G401 (cell line): ENCODE results near the gene PC. TPM values are rescaled to one million over a fixed set of nuclear protein-coding genes. Genes with fewer than 3 reads are reported as not detected.

Source experiments
- DNase-seq: peaks from one replicate; pipeline ENCODE4 v3.0.0-alpha.2; 2015; ENCODE audit warnings: low spot score
- in situ Hi-C: cut with HindIII; loops from 2 replicates; pipeline ENCODE4 v1.10.0; 2016; ENCODE audit warnings: low sequenced_read_pairs, mixed read lengths
- total RNA-seq: library from RNA; depleted of rRNA; stranded (reverse); fragments of >200 nt; shearing (Covaris generic); gene quantifications from 2 replicates; pipeline ENCODE4 v1.2.3, GENCODE V29; 2014

Gene PC
- total RNA-seq, 1 experiment from 2014 or later: 93.9 TPM

DNA sequence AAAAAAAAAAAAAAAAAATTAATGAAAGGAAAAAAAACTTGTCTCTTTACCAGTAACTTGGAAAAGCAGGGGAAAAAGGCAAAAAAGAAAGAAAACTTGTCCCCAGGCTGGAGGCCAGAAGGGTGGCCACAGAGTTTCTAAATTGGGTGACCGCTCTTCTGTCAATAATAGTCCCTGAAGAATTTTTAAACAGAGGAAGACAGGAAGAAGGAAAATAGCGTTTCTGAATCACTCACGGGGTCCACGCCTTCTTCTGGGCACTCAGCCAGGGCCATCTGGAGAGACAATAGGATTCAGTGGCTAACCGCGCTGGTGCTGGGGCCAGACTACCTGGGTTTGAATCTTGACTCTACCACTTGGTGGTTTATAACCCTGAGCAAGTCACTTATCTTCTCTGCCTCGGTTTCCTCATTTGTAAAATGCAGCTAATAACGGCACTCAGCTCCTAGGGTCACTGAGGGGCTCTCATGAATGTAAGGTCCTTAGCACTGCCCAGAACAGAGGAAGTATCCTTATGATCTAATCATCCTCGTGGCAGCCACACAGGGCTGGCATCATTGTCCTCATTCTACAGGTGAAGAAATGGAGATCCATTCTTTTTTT lies 23.9 kb upstream of the PC start:
- in situ Hi-C loops: no loop called here
- peak; percentile 83 for DNase-seq

DNA sequence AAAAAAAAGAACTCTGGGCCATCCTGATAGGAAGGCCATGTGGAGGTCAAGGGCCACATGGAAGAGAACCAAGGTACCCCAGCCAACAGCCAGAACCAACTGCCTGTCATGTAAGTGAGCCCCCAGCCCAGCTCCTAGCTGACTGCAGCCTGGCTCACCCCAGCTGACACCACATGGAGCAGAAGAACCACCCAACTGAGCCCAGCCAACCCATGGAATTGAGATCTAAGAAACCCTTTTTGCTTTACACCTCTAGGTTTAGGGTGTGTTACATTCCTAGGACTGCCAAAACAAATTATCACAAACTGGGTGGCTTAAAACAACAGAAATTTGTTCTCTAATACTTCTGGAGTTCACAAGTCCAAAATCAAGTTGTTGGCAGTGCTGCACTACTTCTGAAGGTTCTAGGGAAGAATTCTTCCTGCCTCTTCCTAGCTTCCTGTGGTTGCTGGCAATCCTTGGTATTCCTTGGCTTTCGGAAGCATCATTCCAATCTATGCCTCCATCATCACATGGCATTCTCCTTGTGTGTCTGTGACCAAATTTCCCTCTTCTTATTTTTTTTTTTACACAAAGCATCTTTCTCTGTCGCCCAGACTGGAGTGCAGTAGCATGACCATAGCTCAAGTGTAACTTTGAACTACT lies 21.3 kb upstream of the PC start:
- no peak for DNase-seq
- in situ Hi-C loops: no loop called here

DNA sequence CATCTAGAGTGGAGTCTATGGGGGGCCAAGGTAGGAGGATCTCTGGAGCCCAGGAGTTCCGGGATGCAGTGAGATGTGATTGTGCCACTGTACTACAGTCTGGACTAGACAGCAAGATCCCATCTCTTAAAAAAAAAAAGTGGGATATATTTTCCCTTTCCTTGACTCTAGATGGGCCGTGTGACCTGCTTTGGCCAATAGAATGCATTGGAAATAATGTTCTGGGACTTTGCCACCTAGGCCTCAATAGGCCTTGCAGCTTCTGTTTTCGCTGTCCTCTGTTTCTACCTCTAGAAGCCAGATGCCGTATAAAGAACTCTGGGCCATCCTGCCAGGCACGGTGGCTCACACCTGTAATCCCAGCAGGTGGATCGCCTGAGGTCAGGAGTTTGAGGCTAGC lies 20.5 kb upstream of the PC start:
- no peak for DNase-seq
- in situ Hi-C loops: no loop called here

DNA sequence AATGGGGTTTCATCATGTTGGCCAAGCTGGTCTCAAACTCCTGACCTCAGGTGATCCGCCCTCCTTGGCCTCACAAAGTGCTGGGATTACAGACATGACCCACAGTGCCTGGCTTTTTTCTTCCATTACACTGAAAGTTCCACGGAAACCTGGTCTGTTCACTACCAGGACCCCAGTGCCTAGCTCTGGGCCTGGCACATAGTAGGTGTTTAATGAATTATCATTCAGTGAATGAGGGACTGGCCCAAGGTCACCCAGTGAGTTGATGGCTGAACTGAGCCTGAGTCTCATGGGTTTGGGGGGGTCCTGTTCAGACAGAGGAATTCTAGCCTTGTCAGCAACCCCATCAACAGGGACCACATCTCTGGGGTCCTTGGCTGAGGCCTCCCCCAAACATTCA lies 20.0 kb upstream of the PC start:
- no peak for DNase-seq
- in situ Hi-C loops: no loop called here

DNA sequence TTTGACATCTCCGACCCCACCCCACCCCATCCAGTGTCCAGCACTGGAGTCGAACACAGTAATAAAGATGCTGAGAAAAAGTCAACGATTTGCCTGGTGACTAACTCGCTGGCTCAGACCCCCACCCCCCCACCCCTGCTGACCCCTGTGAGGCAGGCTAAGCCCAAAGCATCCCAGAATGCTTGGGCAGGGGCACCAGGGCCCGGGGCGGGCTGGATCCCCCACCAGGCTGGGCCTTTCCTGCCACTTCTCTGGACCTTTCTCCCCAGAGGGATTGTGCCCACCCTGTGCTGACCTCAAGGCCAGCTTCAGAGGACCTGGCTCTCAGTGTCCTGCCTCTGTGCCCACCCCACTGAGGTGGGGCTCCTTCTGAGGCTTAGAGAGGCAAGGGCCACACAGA lies 18.7 kb upstream of the PC start:
- DNase-seq: no peak
- in situ Hi-C loops: no loop called here

DNA sequence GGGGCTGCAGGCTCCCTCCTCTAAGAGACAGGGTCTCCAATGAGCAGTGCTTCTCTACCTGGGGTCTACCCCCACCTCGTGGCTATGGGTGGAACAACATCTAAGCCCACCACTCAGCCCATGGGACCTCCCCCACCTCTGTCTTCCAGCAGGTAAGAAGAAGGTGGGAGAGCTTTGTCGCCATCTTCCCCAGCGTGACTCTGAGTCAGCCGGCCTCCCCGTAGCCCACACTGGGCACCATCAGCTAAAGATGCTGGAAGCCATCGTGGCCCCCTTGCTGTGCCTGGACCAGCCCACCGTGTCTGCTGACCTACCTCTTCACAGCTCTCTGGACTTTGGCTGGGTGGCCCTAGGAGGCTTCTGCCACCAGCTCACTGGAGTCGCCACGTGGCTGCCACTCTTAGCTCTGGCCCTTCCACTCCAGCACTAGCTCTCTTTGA lies 17.9 kb upstream of the PC start:
- in situ Hi-C loops: no loop called here
- no peak for DNase-seq

DNA sequence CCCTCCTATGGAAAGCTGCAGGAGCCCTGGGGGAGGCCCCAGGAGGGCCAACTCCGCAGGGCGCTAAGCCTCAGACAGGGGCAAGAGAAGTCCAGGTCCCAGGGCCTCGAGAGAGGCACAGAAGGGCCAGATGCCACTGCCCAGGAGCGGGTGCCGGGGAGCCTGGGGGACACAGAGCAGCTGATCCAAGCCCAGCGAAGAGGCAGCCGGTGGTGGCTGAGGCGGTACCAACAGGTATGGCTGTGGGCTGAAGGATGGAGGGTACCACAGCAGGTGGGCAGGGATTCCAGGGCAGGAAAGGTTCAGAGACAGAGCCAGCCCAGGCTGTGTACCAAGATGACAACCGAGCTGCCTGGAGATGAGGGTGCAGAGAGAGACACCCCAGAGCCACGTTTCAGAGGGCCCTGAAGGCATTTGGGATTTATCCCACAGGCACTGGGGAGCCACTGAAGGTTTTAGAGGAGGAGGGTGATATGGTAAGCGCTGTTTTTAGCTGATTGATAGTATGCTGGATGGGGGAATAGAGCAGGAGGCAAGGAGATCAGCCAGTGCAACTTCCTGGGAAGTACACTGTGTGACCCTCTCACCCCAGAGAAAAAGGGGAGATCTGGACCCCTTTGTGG lies 17.3 kb upstream of the PC start:
- in situ Hi-C loops: no loop called here
- no peak for DNase-seq

DNA sequence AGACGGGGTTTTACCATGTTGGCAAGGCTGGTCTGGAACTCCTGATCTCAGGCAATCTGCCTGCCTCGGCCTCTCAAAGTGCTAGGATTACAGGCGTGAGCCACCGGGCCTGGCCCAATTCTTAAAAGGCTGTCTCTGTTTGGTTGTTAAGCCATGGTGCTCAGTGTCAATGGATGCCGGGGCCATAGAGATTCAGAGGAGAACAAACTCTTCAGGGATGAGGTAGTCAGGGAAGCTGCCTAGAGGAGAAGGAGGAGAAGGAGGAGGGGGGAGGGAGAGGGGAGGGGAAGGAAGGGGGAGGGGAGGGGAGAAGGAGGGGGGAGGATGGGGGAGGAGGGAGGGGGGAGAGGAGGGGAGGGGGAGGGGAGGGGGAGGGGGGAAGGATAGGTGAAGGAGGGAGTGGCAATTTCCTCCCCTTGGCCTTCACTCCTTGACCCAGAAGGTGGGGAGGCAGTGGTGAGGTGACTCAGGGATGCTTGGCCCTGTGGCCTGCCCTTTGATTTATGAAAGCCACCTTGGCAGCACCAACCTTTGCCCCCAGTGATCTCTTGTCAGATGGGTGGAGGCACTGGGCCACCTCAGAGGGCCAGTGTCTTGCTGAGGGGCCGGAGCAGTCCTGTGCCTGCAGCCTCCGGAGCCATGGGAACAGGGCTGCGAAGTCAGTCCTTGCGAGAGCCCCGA lies 16.7 kb upstream of the PC start, which contains the start of gene C11orf86:
Gene C11orf86, plus strand, starts transcription at position 581 of the 681 bp plus-strand sequence. Its CDS starts 59 bp downstream, at position 640.
- in situ Hi-C loops: loop anchor here (5.0 kb wide), 1 partner anchor 48 kb away; no protein-coding TSS in a partner anchor
- DNase-seq: no peak

DNA sequence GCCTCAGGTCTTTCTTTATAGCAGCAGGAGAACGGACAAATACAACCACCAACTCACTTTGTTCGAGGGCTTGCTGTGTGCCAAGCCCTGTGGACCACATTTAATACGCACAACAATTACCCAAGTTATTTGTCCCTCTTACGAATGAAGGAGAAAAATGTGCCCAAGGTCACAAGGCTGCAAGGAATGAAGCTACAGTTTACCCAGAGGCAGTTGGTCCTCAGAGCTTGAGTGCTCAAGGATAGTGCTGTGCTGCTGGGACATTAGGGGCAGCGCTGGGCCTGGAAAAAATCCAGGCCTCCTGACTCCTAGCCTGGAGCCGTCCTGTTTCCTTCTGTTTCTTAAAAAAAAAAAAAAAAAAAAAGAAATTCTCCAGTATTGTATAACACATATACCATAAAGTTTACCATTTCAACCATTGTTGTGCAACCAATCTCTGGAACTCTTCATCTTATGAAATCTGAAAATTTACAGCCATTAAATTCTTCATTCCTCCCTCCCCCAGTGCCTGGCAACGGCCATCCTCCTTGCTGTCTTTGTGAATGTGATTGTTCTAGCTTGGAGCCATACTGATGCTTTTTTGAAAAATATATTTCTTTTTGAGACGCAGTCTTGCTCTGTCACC lies 15.9 kb upstream of the PC start:
- DNase-seq: no peak
- in situ Hi-C loops: loop anchor here (5.0 kb wide), 1 partner anchor 47 kb away; no protein-coding TSS in a partner anchor

DNA sequence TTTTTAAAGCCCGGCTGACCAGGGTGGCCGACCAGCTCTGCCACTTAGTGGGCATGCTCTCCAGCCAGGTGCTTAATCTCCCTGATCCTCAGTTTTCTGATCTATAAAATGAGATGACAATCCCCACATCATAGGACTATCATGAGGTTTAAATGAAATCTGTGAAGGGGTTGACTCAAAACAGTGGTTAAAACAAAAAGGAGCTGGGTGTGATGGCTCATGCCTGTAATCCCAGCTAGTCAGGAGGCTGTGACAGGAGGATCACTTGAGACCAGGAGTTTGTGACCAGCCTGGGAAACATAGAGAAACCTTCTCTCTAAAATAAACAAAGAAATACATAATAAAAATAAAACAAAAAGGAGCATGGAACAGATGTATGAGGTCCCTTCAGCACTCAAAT lies 13.3 kb upstream of the PC start:
- in situ Hi-C loops: loop anchor here (5.0 kb wide), 1 partner anchor 44 kb away; no protein-coding TSS in a partner anchor
- DNase-seq: no peak

DNA sequence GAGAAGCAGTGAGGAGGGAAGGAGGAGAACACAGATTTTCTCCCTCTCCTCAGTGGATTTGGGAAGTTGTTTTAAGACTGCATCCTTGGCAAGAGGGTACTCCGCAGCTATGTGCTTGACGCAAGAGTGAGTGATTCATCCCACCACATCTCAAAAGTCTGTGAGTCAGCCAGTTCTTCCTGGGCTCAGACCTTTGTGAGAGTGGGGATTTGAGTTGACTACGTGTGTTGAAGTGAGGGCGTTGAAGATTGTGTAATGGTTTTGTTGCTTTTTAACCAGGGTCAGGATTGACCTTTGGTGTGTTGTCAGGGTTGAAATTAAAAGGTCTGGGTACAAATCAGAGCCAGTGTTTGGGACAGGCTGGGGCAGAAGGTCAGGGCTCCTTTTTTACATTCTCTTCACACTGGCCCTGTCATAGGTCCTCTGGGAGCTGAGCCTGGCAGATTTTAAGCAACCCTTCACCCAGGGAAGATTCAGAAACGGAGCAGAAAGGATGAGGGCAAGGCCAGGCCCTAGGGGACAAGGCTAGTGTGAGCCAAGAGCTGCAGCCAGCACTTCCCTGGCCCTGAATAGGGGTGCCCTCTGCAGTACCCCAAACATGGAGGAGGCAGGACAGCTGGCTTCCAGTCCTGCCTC lies 12.7 kb upstream of the PC start:
- DNase-seq: no peak

DNA sequence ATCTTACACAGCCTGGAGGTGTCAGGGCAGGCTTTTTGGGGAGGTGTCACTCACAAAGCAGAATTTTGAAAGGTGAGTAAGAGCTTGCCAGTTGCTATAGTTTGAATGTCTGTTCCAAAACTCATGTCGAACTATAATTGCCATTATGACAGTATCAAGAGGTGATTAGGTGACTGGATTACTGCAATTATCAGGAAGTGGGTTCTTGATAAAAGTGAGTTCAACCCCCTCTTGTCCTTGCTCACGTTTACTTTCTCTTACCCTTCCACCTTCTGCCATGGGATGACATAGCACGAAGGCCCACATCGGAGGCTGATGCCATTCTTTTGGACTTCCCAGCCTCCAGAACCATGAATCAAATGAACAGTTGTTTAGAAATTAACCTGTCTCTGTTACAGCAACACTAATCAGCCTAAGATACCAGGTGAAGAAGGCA lies 12.2 kb upstream of the PC start:
- no peak for DNase-seq
- in situ Hi-C loops: loop anchor here (5.0 kb wide), 1 partner anchor 43 kb away; no protein-coding TSS in a partner anchor

More for the DNA sequence above, 12.7 kb upstream of the PC start:
- in situ Hi-C loops: loop anchor here (5.0 kb wide), 1 partner anchor 44 kb away; no protein-coding TSS in a partner anchor

DNA sequence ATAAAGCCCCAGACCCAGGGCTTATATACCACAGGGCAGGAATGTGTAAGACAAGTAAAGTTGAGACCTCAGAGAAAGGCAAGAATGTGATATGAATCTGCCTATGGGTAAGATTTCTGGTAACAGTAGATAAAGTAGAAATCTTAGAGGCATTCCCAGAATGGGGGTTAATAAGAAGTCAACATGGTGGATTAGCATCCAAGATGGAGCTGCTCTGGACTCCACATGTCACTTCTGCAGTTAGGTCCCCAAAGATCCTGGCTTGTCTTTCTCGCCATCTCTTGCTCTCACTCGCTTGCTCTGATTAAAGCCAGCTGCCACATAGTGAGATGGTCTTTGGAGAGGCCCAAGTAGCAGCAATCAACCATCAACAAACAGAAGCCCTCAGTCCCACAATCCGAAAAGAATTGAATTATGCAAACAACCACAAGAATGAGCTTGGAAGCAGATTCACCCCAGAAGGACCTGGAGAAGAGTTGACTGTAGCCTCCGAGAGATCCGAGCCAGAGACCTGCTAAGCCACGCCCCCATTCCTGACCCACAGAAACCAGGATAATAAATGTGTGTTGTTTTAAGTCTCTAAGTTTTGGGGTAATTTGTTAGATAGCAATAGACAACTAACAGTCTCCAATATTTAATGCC lies 11.5 kb upstream of the PC start:
- in situ Hi-C loops: loop anchor here (5.0 kb wide), 1 partner anchor 42 kb away; no protein-coding TSS in a partner anchor

DNA sequence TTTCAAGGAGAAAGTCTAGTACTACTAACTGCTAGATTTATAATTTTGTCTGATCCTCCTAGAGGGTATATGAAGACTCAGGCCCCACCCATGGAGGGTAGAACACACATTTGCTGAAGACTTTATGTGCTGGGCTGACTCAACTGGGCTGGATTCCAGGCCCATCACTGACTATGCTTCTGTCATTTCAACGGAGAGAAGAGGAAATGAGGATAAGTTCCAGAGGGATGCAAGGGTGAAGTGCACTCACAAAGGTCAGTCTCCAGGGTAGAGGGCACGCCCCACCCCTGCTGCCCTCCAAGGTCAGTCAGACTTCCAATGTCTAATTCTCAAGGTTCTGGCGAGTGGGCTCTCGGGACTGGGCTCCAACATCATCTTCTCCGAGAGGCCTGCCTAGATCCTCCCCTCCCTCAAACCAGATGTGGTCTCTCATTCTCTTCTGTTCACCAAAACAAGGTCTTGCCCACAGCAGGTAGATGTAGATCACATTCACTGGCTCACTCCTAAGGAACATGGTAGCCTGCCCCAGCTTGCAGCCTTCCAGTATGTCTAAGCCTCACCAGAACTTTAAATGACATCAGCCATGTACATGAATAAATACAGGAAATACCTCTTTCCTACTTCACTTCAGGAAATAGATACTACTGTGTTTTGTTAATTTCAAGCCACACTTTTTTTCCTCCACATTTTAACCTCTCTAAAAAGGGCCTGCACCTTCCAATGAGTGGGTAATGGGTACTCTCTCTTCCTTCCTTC lies 9.7 kb upstream of the PC start:
- in situ Hi-C loops: no loop called here
- DNase-seq: no peak

More for the DNA sequence above, 11.5 kb upstream of the PC start:
- no peak for DNase-seq

DNA sequence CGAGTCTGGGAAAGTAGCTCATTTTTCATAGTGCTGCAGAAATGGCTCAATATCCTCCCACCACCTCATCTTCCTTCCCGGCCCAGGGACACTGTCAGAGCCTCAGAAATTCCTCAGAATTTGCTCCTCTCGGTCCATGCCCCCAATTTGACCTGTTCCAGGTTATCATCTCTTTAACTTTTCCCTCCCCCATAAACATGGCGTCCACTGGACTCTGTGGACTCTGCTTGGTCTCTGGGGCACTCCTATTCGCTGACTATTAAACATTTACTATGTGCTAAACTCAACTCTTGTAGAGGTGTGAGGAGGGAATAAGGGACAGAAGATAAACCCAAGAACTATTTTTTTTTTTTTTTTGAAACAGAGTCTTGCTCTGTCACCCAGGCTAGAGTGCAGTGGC lies 8.2 kb upstream of the PC start:
- in situ Hi-C loops: no loop called here
- no peak for DNase-seq

DNA sequence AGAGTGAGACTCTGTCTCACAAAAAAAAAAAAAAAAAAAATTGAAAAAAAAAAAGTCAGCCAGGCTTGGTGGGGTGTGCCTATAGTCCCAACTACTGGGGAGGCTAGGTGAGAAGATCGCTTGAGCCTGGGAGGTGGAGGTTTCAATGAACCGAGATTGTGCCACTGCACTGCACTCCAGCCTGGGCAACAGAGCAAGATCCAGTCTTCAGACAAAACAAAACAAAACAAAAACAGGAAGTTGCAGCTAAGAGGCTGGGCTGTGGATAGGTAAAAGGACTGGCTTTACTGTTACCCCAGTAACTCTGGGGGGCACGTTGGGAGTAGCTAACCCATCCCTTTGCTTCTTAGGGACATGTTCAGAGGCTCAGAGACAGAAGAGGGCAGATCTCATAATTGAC lies 6.3 kb upstream of the PC start:
- DNase-seq: no peak
- in situ Hi-C loops: no loop called here

DNA sequence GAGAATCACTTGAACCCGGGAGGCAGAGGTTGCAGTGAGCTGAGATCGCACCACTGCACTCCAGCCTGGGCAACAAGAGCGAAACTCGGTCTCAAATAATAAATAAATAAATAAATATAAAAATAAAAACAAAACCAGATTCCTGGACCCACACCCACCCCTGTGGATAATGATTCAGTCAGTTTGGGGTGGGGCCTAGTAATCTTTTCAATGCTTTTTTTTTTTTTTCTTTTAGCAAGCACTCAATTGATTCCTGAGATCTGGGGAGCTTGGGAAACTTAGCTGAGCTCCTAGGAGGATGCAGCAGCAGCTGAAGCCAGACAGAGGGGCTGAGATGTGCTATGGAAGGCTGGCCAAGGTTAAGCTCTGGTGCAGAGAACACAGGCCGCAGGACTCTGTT lies 4.6 kb upstream of the PC start:
- in situ Hi-C loops: no loop called here
- DNase-seq: no peak

DNA sequence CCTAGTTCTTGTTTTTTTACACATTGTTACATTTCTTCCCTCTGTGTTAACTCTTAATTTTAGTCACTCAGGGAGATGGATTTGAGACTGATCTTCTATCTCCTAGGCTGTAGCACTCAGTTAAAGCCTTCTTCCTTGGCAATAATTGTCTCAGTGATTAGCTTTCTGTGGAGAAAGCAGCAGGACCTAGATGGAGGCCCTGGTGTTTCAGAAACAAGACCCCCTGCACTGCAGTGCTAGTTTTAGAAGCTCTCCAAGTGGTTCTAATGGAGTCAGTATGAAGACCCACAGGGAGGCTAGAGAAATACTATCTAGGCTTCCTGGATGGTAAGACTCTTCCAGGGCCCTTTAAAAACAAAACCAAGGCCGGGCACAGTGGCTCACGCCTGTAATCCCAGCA lies 4.1 kb upstream of the PC start:
- in situ Hi-C loops: no loop called here
- no peak for DNase-seq
